ENCODE measurements around the gene GRP.

DNA sequence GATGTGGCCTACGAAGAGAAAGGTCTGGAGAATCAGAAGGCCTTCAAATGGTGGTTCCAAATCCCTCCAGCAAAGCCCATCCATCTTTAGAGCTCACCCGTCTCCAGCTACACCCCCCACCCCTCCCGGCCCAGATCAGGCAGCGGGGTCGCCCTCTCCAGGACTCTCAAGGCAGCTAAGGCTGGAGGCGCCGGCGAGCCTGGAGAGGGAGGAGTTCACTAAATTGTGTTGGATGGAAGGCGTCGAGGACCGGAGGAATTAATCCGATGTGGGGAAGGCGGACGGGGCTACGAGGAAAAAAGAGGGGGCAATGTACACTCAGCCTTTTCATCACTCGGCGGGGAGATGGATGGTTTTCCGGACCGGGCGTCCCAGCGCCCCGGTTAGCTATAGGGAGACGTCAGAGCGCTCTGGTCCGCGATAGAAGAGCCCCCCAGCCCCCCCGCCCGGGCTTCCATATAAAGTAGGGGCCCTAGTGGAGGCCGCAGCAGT, at the start of gene GRP:
- TF ChIP-seq EZH2 (IDR thresholded peaks at IDR 0.05) (no peak), POLR2AphosphoS5 (IDR thresholded peaks at IDR 0.05; ENCODE audit: low read depth, low read length) (no peak)
- TF ChIP-seq, protein P1, sequence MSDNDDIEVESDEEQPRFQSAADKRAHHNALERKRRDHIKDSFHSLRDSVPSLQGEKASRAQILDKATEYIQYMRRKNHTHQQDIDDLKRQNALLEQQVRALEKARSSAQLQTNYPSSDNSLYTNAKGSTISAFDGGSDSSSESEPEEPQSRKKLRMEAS (IDR thresholded peaks at IDR 0.05): no peak
